GM18517 (cell line): ENCODE data around the gene EMD.

Experiments used
- ATAC-seq: cut with Tn5 transposase; IDR thresholded peaks from one replicate; pipeline ENCODE4 v1.9.1; 2021; ENCODE audit warnings: mild to moderate bottlenecking, moderate library complexity; ENCODE audit not compliant: unreplicated experiment

Gene EMD

DNA sequence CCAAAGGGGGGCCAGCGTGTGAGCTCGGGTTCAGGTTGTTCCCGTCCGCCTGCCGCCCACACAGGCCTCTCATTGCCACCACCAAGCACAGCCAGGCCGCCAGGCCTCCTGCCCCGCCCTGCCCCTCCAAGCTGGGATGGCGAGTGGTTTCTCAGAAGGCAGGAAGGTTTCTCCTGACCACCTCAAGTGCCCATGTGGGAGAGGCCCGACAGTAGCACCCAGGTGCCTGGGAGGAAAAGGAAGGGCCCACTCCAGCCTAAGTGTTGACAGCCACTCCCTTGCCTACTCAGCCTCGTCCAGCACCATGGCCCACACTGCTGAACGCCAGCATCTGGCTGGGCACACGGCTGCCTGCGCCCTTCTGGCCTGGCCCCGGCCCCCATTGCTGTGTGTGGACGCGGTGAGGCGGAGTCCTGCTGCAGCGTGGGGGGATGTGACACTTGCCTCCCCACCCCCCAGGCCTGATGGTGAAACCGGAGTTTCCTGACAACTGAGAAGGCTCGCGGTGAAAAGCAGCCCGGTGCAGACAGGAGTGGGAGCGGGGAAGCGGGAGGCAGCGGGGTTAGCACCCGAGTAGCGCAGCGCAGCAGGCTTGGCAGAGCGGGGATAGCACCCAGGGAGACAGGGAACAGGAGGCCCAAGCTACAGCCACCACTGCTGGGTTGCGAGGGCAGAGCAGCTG lies 23.9 kb upstream of the EMD start:
- no peak for ATAC-seq

DNA sequence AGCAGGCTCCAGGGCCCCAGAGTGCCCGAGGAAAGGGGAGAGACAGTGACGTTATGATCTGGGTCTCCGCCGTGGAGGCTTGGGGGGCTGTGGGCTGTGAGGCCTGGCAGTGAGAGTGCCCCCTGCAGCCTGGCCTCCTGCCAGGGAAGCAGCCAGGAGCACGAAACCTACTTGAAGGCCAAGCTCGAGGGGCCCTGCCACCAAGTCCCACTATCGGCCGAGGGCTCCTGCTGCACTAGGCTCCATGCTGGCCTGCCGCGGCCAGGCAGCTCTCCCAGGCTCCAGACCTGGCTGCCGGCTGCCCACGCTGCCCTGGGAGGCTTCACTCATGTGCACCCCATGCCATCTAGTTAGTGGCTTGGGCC lies 23.3 kb upstream of the EMD start:
- ATAC-seq, result no peak

DNA sequence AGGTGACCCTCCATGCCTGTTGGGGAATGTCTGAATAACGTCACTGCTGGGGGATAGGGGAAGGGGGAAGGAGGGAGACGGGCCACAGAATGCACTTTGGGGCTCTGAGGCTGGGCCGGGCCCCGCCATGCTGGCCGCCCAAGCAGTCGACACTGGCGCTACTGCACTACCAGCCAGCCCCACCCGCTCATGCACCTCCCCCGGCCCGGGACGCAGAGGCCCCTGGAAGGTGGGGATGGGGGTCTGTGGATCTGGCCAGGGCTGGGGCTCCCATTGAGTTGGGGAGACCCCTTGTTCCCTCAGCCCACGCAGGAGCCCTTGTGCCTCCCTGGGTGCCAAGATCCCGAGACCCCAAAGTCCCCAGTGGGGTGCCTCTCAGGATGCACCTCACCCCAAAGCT lies 22.5 kb upstream of the EMD start:
- ATAC-seq, result no peak

DNA sequence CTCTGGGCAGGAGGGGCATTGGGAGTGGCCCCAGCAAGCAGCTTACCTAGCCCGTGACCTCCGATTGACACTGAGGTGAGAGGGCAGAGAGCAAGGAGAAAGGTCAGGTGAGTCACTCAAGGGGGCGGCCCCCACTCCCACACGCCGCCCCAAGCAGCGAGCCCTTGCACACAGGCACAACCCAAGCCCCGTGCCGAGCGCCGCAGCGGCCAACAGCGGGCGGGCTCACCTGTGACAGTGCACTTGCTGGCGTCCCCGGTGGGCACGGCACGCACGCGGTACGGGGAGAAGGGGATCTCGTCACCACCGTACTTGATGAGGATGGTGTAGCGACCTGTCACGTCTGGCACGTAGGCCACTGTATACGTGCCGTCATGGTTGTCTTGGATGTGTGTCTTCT lies 21.9 kb upstream of the EMD start:
- no peak for ATAC-seq

DNA sequence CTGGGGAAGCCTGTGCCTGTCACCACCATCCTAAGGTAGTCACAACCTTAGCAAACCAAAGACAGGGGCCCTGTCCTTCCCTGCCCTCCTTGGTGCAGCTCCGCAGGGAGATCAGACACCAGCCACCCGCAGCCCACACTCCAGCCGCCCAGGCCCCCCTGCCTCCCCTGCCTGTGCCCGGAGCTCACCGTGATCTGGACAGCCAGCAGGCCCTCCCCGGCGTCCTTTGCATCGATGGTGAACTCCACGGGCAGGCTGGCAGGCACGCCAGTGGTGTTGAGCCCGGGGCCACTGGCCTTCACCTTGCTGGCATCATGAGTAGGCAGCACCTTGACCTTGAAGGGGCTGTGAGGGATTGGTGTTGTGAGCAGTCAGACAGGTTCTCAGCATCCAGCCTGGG lies 21.1 kb upstream of the EMD start:
- no peak for ATAC-seq

DNA sequence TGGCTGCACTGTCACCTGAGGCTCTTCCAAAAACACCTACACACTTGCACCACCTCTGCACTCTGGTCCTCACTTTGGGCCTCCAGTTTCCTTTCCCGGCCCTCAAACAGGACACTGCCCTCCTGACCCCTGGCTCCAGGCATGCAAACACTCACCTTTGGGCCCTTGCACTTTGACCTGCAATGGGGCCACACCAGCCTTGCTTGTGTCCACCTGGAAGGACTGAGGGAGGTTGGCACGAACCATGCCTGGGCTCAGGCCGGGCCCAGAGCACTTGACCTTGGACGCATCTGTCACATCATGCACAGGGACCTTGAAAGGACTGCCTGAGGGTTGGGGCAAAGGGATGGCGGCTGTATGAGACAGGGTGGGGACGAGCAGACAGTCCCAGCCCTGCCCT lies 20.3 kb upstream of the EMD start:
- no peak for ATAC-seq

DNA sequence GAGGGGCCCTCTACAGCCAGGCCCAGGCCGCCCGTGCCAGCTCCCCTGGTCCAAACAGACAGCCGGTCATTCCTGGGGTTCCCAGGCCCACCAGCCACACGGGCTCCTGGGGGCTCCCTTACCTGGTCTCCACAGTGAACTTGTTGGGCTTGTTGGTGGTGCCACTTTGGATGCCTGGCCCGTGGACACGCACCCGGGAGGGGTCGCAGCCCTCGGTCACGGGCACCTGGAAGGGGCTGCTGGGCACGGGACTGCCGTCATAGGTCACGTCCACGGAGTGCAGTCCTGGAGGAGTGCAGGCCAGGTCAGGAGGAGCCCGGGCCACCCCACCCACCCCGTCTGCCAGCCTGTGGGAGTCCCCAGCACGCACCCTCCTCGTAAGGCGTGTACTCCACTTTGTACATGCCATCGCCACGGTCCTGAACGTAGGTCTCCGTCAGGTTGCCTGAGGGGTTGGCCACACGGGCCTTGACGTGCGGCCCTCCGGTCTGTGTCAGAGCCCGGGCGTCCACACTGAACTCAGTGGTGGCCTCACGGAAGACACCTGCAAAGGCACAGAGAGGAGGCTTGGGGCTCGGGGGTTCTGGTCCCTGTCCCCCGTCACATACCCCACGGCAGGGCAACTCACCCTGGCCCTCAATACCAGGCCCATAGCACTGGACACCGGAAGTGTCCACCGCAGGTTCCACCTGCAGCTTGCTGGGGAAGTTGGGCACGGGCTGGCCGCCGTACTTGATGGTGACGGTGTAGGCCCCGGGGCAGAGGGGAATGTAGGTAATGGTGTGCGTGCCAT lies 19.5 kb upstream of the EMD start:
- ATAC-seq, result no peak

DNA sequence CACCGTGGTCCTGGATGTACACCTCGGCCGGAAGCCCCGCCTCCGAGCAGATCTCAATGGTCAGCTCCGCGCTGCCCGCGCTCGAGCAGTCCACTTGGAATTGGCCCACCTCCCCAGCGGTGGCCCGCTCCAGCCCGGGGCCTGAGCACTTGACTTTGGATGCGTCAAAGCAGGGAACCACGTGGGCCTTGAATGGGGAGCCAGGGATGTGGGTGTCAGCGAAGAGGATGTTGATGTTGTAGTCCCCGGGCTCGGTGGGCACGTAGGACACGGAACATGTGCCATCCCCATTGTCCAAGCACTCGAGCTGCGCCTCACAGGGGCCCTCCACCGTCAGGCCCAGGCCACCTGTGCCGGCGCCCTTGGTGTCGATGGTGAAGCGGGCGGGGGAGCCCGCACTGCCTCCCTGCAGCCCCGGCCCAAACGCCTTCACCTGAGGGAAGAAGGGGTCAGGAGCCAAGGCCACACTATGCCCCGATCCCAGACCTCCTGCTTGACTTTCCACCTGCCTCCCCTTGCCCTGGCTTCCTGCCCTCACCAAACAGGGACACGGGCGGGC lies 18.9 kb upstream of the EMD start:
- no peak for ATAC-seq

DNA sequence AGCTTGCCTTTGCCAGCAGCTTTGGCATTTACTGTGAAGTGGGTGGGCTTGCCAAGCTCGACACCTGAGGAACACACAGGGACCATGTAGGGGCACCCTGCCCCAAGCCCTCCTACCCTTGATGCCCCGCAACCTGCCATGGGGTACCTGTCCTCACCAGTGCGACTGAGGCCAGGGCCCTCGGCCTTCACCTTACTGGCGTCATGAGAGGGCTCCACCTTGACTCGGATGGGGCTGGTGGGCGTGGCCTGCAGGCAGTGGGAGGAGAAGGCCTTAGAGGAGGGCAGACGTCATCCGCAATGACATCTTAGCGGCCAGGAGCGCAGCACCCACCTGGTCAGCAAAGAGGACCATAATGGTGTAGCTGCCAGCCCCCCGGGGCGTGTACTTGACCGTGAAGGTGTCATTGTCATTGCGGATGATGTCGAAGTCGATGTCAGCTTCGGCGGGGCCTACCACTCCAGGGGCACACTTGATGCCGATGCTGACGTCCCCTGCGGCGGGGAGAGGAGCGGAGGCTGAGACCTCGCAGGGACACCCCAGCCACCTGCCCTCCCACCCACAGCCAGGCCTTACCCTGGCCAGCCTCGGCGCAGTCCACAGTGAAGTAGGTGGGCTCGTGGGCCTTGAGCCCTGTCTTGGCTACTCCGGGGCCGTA lies 16.9 kb upstream of the EMD start:
- no peak for ATAC-seq

DNA sequence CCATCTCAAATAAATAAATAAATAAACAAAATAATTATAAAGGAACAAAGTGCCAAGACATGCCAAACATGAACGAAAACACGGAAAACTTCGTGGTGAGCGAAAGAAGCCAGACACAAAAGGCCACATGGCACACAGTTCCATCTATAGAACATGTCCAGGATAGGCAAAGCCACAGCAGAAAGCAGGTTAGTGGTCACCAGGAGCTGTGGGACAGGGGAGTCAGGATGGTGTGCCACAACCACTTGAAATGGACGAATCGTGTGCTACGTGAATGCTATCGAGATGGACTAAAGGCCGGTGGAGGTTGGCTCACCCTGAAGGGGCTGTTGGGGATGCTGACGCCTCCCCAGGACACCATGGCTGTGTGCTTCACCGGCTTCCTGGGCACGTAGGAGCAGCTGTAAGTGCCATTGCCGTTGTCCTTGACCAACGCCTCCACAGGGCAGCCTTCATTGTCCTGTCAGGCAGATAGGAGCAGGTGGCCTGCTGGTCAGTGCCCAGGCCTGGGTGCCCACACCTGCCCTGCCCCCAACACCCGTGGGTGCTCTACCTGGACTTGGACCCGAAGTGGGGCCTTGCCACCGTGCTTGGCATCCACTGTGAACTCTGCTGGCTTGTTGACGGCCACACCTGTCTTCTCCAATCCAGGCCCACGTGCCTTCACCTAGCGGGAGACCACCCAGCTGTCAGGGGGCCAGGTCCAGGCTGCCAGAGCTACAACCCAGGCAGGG lies 15.2 kb upstream of the EMD start:
- ATAC-seq, result no peak

DNA sequence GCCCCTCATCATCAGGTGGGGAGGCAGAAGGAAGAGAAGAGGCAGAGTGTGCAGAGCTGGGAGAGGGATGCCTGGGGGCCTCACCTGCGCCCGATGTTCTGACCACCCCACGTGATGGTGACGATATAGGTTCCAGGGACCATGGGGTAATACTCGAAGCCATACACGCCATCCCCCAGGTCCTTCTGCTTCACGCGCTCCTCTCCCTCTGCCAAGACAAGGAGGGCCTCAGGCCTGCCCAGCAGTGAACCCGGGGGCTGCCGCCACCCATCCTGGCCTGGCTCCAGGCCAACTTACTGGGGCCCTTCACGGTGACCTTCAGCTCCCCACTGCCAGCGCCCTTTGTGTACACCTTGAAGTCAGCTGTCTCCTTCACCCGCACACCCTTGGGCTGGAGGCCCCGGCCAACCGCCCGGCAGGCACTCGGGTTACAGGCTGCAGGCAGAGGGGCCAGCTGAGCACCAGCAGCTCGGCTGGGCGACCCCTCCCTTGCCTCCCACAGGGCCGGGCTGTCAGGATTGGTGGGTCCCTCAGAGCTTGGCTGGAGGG lies 14.0 kb upstream of the EMD start:
- no peak for ATAC-seq

DNA sequence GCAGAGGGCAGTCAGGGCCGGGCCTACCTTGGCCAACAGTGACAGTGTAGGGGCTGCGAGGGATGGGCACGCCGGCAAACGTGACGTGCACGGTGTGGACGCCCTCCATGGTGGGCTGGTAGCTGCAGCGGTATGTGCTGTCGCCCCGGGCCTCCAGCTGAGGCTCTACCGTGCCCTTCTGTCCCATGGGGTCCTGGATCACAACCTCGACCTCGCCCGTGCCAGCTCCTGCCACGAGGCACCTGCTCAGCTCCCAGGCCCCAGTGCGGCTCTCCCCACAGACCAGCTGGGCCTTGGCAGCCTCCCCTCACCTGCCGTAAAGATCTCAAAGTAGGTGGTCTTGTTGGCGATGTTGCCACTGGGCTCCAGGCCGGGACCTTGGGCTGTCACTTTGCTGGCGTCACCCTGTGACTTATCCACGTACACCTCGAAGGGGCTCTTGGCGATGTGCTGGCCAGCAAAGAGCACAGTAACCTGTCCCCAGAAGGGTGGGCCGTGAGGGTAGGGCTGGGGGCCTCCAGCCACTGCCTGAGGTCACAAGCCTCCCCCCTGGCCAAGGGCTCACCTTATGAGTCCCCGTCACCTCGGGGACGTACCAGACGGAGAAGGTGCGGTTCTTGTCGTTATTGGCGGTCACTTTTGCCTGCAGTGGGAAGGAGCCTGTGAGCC lies 13.0 kb upstream of the EMD start:
- no peak for ATAC-seq

DNA sequence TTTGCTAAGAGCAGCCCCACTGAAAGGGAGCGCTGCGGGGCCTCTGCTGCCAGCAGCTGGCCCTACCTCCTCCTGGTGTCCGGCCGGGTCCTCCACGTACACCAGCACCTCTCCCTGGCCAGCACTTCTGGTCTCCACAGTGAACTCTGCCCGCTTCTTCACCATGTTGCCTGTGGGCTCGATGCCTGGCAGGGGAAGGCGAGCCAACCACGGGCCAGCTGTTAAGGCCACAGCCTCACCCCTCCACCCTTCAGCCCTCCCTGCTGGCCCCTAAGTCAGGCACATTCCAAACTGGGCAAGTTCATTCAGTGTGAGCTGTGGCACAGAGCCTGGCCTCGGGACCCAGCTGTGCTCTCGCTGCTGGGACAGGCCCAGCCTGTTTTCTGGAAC lies 12.4 kb upstream of the EMD start:
- no peak for ATAC-seq

DNA sequence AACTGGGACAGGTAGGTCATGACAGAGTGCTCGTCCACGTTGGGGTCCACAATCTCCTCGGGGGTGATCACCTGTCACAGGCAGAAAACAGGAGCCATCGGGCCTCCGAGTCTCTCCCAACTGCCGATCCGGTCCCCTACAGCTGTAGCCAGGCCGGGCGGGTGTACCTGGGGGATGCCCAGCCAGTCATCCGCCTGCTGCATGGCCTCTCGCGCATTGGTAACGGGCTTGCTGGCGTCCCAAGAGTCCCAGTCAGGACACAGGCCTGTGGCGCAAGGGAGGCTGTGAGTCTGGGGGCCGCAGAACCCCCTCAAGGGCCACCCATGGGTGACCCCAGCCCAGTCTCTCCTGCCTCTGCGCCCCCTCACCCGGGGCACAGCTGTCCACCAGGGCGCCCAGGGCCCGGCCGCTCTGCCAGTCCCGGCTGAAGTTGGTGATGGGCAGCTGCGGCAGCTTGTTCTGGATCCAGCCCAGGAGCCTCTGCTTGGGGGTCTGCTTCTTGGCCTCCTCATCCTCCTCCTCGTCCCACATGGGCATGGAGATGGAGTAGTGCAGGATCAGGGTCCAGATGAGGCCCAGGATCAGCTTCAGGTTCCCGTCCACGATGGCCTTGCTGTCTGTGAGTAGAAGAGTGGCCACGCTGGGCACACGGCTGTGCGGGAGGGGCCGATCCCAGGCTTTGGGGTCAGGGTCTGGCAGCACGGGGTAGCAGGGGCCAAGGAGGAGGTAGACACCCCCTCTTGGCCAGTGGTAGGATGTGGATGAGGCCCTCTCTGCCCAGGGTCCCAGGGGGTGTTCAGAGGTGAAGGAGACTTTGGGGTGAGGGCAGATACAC lies 11.4 kb upstream of the EMD start:
- ATAC-seq, result no peak

DNA sequence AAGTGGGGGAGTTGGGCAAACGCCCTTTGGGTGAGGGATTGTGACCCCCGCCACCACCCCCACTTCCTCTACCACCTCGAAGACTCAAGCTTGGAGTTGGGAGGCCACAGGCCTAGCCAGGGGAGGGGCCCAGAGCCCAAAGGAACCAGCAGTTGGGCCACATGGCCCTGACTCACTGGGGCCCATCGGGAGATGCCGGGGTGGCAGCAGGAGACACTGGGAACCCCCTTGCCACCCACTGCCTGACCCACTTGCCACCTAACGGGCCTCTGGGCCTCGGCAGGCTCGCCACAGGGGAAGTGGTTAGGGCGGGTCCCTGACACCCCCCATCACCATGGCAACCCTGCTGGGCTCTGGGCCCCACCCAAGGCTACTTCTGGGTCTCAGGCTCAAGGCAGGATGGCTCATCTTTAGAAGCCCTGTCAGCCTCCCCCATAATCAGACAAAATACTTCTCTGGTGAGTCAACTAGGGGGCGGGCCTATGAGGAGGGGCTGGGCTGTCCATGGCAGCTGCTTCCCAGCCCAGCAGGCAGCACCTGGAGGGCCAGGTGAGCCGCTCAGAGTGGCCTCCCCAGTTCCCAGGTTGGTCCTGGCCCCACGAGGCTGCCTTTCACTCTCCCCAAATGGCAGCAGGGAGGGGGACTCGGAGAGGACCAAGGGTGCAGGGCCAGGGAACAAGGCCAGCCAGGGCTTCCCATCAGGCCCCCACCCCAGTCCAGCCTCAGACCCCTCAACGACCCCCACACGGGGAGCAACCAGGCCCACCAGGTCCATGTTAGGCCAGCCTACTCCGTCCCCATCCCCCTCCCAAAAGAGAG lies 10.3 kb upstream of the EMD start:
- no peak for ATAC-seq

DNA sequence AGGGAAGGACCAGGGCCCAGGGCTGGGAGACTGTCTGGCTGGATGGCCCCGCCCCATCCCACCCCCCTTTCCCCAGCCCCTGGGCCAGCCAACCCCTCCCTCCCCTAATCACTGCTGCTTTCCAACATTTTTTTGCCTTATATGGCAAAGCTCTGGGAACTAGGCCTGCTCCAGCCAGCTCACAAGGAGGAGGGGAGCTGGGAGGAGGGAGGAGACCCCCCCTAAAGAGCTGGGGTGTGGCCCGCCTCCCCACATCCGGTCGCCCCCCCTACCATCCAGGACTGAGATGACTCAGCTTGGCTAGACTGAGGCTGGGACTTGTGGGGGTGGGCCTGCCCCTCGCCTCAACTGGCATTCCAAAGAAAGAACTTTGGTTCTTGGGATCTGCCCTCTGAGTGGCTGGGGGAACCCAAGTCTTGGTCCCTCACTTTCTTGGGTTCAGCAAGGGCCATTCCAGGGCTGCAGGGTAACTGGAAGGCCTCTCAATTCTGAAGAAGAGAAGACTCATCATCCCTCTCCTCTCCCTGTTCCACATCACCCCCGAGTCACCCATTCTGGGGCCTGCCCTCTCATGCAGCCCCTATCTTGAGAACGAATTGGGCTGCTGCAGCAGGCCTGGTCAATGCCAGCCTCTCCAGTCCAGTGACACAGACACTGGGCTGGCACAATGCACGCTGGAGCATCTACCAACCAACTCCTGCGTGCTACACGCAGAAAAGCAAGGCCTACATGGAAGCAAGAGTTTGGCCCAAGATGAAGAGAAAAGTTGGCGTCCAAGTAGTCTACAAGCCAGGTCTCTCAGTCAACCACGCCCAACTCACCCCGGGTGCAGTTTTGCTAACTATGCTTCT lies 9.4 kb upstream of the EMD start:
- no peak for ATAC-seq

DNA sequence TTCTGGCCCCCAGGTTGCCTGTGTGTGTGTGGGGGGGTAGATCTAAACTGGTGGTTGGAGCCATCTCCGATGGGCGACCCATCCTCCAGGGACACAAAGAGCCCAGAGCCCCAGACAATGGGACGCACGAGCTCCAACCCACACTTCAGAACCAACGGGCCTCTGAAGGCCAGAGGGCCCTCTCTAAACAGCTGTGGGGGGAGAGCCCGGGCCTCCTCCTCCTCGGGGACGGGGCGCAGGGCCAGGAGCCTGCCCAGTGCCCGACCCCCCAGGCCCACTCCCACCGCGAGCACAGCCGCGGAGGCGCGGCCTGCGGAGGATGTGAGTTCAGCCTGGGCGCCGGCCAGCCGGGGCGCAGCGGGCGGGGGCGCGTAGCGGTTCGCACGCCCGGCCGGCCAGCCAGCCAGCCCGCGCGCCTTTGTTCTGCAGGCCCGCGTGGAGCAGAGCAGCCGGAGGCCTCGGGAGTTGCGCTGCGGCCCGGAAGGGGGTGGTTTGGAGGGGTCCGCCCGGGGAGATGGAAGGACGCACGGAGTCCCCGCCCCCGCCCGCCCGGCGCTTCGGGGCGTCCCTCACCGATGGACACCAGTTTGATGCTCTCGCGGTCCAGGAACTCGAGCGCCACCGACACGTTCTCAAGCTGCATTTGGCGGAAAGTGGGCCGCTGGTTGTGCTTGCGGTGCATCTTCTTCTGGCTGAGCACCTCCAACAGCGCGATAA lies 8.6 kb upstream of the EMD start:
- no peak for ATAC-seq
